Transverse colon (tissue), 4 donors: Measurements from ENCODE around the gene PNMA8C. TPM values are rescaled to one million over a fixed set of nuclear protein-coding genes. Genes with fewer than 3 reads are reported as not detected.

Experiments
- DNase-seq: peaks from one replicate; pipeline ENCODE4 v3.0.0-alpha.2; 2019
- H3K27ac ChIP-seq, 4 donors: fragments of 200-600 bp; sonication (generic); 2 replicates each; pipeline ENCODE4 v1.5.1; 2016 to 2018; ENCODE audit warnings: inconsistent platforms in 4 of 4
- H3K27me3 ChIP-seq: fragments of 200-600 bp; sonication (generic); 2 replicates; pipeline ENCODE4 v1.5.1; 2017; ENCODE audit warnings: inconsistent platforms
- H3K36me3 ChIP-seq, 4 donors: fragments of 200-600 bp; sonication (generic); 2 replicates each; pipeline ENCODE4 v1.5.1; 2017 to 2019; ENCODE audit warnings: inconsistent platforms in 4 of 4
- H3K4me1 ChIP-seq, 4 donors: fragments of 200-600 bp; sonication (generic); 2 replicates each; pipeline ENCODE4 v1.5.1; 2017 to 2020; ENCODE audit warnings: inconsistent platforms in 4 of 4
- H3K4me3 ChIP-seq, 4 donors: fragments of 200-600 bp; sonication (generic); 1 replicate in 1 of 4; 2 replicates in 3 of 4; pipeline versions ENCODE4 v1.5.1 to v1.6.1; 2017 to 2019; ENCODE audit warnings: inconsistent platforms in 4 of 4
- H3K9me3 ChIP-seq, 2 donors: fragments of 200-600 bp; sonication (generic); 2 replicates each; pipeline ENCODE4 v1.5.1; 2017 to 2019; ENCODE audit warnings: inconsistent platforms in 2 of 2
- CTCF ChIP-seq, 5 experiments: fragments of 200-600 bp in 3 of 5; fragments of 450-650 bp in 2 of 5; sonication (generic) in 3 of 5; IDR thresholded peaks; 1 replicate in 2 of 5; 2 replicates in 3 of 5; pipeline ENCODE4 v1.5.1; 2016 to 2017; ENCODE audit warnings: antibody characterized with exemption in 5 of 5, inconsistent platforms in 3 of 5, mild to moderate bottlenecking in 2 of 5, moderate library complexity in 1 of 5
- EP300 ChIP-seq: sonication (generic); formaldehyde crosslinking; IDR thresholded peaks from one replicate; pipeline ENCODE4 v1.6.1; 2017; ENCODE audit warnings: antibody characterized with exemption, low read depth
- POLR2A ChIP-seq: fragments of 450-650 bp; IDR thresholded peaks from one replicate; pipeline ENCODE4 v1.6.1; 2016; ENCODE audit warnings: antibody characterized with exemption, mild to moderate bottlenecking, moderate library complexity
- POLR2AphosphoS5 ChIP-seq, 3 donors: sonication (generic); formaldehyde crosslinking; IDR thresholded peaks; one replicate each; pipeline ENCODE4 v1.6.1; 2016; ENCODE audit warnings: antibody characterized with exemption in 3 of 3
- WGBS, 2 donors: methylation state at CpG; one replicate each; pipeline ENCODE4 v1.1.5; 2018; ENCODE audit warnings: low coverage in 1 of 2; 5-methylcytosine and 5-hydroxymethylcytosine counted together
- in situ Hi-C, 4 donors: fragments of 200-750 bp; cut with MboI; loops; one replicate each; pipeline versions ENCODE4 v1.15.0 to v1.15.1; 2017; ENCODE audit warnings: low sequenced_read_pairs in 3 of 4, low pct_ligation_motif_present in 1 of 4, low pct_unique_long_range_greater_than_20kb in 1 of 4
- intact Hi-C: fragments of 100-400 bp; cut with DNase I; formaldehyde crosslinking; loops from one replicate; pipeline ENCODE4 v1.15.1; 2023; ENCODE audit warnings: low total_unique reads
- total RNA-seq, 4 donors: library from RNA; depleted of rRNA; stranded (reverse); fragments of >200 nt; gene quantifications; one replicate each; pipeline ENCODE4 v1.1.0, GENCODE V29; 2016

The PNMA8C gene
- total RNA-seq, 4 donors from 2014 or later, result not detected

GRCh38 chr19:46394402-46394797 lies 34.3 kb downstream of the PNMA8C start:
- Histone ChIP-seq H3K4me1 (peaks cover 0 to 9% (median 2%) of the 10 kb centered on the region in 4 donors), H3K4me3 (no peak overlapping the region), H3K9me3 (no peaks in the 10 kb centered on the region), H3K27ac (no peak overlapping the region), H3K36me3 (peaks cover 0 to 9% (median 2%) of the 10 kb centered on the region in 4 donors), H3K27me3 (peaks cover 4% of the 10 kb centered on the region)
- in situ Hi-C loops (no loop called here), intact Hi-C loops (no loop called here)
- no peak for TF ChIP-seq POLR2A
- TF ChIP-seq POLR2AphosphoS5 (IDR thresholded peaks at IDR 0.05), result no peak
- TF ChIP-seq EP300, result no peak
- no peak for TF ChIP-seq CTCF (IDR thresholded peaks at IDR 0.05)
- 89 to 100% methylated on average over 3 to 5 of the region's 5 CpGs for WGBS, 2 donors
- DNase-seq, result no peak

- no peaks in the 10 kb centered on the region for H3K9me3 ChIP-seq
- peaks cover 0 to 9% (median 2%) of the 10 kb centered on the region in 4 donors for H3K4me1 ChIP-seq
- 83 to 90% methylated on average over 2 to 21 of the region's 21 CpGs for WGBS, 2 donors
- H3K36me3 ChIP-seq, result peaks cover 0 to 13% (median 4%) of the 10 kb centered on the region in 4 donors
- intact Hi-C loops, result no loop called here
- no peak for DNase-seq
- H3K27ac ChIP-seq, result no peak overlapping the region
- H3K4me3 ChIP-seq, result no peak overlapping the region
- TF ChIP-seq POLR2A (no peak), CTCF (IDR thresholded peaks at IDR 0.05) (no peak), EP300 (no peak), POLR2AphosphoS5 (IDR thresholded peaks at IDR 0.05) (no peak)
- no peaks in the 10 kb centered on the region for H3K27me3 ChIP-seq
- in situ Hi-C loops, result no loop called here
These were observed 35.0 kb downstream of the PNMA8C start for GRCh38 chr19:46393456-46394401.

GRCh38 chr19:46392837-46393236 lies 35.9 kb downstream of the PNMA8C start:
- DNase-seq, result no peak
- intact Hi-C loops (no loop called here), in situ Hi-C loops (no loop called here)
- peaks cover 0 to 9% (median 2%) of the 10 kb centered on the region in 4 donors for H3K4me1 ChIP-seq
- H3K27ac ChIP-seq, result no peak overlapping the region
- WGBS, 2 donors, result 40 to 47% methylated on average over 4 of the region's 4 CpGs
- peaks cover 0 to 22% (median 6%) of the 10 kb centered on the region in 4 donors for H3K36me3 ChIP-seq
- H3K27me3 ChIP-seq, result no peaks in the 10 kb centered on the region
- TF ChIP-seq EP300 (no peak), CTCF (IDR thresholded peaks at IDR 0.05) (no peak), POLR2A (no peak), POLR2AphosphoS5 (IDR thresholded peaks at IDR 0.05) (no peak)
- H3K4me3 ChIP-seq, result no peak overlapping the region
- H3K9me3 ChIP-seq, result no peaks in the 10 kb centered on the region

- H3K36me3 ChIP-seq, result peaks cover 0 to 27% (median 6%) of the 10 kb centered on the region in 4 donors
- no peak overlapping the region for H3K27ac ChIP-seq
- peaks cover 0 to 9% (median 2%) of the 10 kb centered on the region in 4 donors for H3K4me1 ChIP-seq
- 70% methylated on average over 21 of the region's 21 CpGs; no CpG with 5 or more reads in 1 of the 2 donors for WGBS, 2 donors
- TF ChIP-seq CTCF (IDR thresholded peaks at IDR 0.05) (no peak), EP300 (no peak), POLR2AphosphoS5 (IDR thresholded peaks at IDR 0.05) (no peak), POLR2A (no peak)
- in situ Hi-C loops (no loop called here), intact Hi-C loops (no loop called here)
- no peaks in the 10 kb centered on the region for H3K27me3 ChIP-seq
- H3K4me3 ChIP-seq, result no peak overlapping the region
- no peak for DNase-seq
- H3K9me3 ChIP-seq, result no peaks in the 10 kb centered on the region
These were observed 36.4 kb downstream of the PNMA8C start for GRCh38 chr19:46392252-46392801.
